ENCODE data around the gene HLCS.

The HLCS gene

DNA sequence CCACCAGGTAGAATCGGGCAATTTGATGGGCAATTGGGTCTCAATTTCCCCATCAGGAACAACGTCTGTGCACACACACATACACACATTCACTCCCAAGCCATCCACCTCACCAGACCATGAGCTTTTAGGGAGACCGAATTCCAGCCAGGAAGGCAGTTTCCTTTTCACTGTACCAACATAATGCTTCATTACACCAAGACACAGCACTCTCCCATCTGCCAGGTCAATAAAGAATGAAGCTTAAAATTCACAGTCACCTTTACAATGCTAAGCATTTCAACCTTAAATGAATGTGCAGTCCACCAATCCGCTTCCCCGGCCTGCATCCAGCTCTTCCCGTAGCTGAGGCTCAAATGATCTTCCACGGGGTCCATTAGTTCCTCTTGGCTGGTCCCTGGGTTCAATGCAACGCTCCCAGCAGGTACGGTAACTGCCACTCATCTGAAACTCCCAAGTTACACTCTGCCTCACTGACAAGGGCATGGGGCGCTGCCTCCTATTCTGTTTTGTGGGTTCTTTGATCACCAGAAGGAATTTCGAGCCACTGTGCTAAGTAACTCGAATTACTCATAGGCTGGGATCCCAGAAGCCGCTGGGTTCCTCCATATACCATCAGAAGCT lies 162.5 kb downstream of the HLCS start:
- DNase-seq = no peak

DNA sequence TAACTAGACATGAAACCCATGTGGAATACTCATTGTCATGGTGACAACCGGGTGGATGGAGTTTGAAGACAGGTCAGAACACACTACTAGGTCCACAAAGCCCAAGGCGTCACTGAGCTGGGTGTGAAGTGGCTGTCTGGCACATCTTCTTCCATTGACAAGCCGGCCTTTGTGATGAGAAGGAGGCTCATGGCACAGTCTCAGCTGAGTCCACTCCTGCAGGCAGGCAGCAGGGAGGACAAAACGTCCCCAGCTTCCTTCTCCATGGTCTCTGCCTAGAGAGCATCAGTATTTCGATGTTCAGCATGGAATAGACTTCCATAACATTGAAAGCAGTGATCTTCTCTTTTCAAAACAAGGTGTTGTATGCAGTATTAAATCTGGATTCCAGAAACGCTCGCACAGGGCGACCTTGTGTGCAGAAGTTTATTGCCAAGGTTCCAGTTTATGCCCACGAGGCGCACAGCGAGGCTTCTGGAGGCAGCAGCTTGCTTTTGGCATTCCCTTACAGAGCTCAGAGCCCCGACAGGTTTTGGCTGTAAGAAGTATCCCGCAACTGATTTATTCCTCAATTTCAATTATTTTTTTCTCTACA lies 163.3 kb downstream of the HLCS start:
- no peak for DNase-seq

DNA sequence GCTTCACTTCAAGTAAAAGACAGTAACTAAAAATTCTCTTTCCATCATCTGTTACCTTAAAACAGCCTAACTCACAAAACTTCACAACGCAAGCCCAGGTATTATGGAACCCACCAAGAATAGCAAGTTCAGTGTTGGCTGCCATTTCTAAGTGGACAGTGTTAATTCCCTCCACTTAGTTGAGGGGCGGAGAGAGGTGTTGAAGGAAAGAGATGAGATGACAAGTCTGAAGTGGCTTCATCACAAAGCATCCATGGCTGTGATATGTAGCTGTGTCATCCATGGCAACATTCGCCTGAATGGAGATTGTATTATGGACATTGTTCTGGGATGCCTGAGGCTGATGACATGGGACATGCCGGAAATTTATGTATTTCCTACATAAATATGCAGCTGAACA lies 165.7 kb downstream of the HLCS start:
- no peak for DNase-seq

DNA sequence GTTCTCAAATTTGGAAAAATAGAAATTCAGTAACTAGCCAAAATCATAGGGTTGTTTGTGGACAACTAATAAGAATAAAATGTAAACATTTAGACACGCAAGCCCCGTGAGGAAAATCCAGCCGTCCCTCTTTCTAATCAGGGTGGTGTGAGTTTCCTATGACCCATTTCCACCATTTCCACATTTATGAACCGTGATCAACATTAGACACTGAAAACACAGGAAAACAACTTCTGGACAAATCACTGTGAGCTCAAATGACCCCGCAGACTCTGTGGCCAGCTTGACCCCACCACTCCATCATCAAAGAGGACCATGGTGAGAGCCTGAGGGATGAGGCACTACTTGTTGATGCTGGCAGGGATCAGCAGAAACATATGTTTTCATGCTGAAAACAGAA lies 166.6 kb downstream of the HLCS start:
- DNase-seq = no peak

DNA sequence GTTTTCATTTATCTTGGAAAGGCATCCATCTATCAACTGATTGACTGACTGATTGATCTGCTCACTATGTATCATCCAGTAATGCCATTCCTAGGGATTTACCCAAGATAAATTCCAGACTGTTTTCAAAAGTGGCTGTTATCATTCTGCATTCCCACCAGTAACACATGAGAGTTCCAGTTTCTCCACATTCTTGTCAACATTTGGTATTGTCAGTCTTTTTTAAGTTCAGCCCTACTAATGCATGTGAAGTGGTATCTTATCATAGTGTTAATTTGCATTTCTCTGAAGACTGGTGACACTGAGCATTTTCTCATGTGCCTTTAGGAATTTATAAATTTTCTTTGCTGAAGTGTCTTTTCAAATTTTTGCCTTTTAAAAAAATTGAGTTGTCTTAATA lies 168.0 kb downstream of the HLCS start:
- DNase-seq = no peak

DNA sequence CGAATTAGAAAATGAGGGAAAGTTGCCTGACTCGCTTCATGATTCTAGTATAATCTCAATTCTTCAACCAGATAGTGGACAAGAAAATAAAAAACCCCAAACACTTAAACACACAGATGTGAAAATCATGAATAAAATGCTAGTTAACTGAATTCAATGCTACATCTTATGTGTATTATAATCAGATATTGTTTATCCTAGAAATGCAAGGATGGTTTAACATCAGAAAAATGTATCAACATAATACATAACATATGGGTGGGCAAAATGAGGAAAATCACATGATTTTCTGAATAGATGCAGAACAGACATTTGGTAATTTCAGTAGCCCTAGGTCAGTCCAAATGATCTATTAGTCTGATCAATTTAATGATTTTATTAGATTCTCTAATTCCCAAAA lies 170.4 kb downstream of the HLCS start:
- no peak for DNase-seq

DNA sequence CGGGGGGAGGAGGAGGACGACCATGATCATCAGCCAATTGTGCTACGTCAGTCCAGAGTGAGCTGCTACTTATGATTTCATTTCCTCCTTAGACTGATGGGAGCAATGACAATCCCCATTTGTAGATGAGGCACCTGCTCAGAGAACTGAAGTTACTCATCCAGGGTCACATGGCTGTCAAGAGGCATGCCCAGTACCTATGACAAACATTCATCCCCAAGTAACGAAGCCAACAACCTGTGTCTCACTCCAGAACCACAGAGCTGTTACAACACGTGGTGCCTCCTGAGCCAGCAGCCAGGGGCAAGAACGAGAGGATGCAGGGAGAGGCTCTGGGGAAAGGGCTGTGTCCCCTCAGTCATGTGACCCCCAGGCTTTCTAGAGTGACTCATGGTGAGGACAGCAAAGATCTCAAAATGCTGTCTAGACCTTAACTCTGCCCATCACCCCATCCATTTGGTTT lies 173.9 kb downstream of the HLCS start:
- no peak for DNase-seq

DNA sequence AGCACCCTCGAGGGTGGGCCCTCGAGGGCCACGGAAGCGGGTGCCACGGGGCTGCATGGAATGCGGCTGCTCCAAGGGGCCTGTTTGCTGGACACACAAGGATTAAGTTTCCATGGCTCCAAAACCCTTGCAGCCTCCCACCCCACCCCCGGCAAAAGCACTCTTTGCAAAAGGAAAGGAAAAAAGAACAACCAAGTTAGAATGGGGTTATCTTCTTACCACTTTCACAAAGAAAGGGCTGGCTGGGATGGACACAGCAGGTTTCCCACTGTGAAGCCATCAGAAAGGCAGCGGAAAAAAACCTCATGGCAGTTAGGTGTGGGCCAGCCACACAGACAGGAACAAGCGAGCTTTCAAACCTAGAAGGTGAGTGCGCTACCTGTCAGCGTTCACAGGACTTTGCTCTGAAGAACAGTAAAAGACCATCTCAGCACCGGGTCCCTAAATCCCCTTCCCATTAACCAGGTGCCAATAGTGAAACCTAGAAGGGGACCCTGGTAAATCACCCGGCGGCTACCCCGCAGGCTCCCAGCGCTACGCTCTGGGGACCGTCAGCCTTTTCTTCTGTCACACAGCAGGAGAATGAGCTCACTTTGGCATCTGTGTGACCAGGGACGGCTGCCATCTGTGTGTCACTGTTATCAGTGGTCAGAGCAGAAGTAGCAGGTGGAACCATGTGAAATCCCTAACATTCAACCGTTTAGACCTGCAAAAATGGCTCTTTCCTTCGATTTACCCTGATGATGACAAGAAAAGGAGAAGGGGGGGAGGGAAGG lies 174.6 kb downstream of the HLCS start:
- DNase-seq = peak; percentile 69

DNA sequence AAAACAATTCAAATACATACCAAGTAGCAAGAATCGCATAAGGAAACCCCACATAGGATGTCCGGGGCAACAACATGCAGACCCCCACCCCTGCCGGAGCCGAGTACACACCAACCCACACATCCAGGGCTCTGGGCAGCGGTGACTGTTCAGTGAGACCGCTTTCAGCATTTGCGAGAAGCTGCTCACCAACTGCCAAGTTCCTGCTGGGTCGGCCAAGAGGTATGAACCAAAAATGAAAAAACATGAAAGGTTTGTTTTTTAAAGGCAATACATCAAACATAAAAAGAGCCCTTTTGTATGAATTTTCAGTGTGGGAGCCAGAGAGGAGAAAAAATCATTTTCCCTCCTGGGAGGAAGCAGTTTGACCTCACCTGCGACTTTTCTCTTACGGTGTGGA lies 175.3 kb downstream of the HLCS start:
- DNase-seq = peak; percentile 48

DNA sequence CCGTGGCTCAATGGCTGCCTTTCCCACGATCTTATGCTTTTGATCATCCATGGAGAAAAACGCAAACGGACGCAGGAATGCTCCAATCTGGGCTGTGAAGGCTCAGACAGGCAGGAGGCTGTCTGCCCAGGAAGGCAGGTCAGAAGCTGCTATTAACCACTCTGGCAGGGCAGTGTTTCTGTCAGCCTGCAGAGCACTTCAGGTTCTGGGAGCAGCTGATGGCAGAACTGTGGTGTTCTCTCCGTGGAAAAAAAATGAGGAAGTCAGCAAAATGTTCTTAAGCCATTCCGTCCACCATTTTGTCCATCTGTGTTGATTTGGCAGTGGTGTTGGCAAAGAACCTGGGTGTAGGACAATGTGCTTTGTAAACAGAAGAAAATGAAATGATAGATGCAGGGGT lies 175.9 kb downstream of the HLCS start:
- peak; percentile 74 for DNase-seq

DNA sequence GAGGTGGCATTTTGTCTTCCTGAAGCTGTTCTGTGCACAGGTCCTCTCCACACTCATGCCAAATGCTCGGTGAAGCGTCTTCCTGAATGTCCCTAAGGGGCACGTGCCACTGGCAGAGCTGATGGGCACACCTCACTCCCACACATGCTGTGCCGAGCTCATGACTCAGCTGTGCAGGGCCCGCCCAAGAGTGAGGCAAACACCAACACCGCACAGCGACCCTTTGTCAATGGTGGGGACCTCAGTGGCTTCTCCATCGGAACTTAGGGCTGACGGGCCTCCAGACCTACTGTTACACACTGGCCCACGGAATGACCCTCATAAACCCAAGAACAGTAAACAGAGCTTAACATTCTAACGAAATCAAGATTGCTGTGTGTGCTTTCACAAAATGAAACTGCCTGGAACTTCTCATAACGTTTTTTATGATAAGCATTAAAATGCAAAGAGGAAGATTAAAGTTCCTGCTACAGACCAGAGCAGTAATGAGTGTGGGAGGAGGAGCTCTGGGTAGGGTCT lies 178.3 kb downstream of the HLCS start:
- DNase-seq = no peak

DNA sequence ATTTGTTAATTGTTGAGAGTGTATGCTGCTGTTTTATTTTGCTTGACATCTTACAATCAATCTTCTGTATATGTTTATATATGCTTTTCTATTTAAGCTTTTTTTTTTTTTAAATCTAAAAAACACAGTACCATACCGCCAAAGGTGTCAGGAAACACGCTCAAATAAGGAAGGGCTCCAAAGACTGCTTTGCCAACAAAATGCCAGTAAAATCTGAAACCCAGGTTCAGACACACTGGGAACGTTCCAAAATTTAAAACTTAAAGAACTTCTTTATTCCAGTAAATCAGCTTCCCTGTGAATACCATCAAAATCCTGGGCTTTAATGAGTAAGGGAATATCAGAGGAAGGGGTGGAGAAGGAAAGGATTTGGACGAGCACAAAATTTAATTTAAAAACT lies 180.3 kb downstream of the HLCS start:
- DNase-seq = no peak

DNA sequence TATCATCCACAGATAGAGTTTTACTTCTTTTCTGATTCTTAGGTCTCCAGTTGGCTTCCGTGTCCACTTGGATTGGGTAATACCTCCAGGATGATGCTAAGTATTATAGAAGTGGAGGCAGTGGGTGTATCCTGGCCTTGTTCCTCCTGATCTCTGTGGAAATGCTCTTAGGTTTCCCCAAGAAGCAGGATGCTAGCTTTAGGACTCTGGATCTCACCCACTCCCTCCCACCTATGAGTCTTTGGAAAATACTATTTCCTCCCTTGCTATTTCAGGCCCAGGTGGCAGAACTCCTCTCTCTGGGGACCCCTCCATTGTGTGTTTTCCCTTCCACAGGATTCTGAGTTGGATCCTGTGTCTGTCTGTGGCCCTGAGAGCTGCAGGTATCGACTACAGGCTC lies 180.9 kb downstream of the HLCS start:
- DNase-seq = no peak

DNA sequence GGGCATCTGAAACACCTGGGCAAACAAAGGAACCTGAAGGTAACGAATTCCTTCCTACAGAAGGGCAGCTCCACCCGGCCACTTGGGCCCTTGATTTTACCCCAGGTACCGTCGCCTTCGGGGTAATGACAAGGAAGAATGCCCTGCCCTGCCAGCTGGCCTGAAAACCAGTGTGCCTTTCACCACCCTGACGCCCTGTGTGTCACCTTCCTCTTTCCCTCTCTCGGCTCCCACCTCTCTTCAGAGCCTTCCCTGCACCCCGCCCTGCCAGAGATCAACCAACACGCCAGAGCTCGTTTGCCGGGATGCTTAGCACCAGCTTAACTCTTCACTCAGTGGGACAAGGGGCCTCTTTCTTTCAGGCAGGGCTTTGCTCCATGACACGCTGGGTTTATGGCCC lies 181.5 kb downstream of the HLCS start:
- no peak for DNase-seq

DNA sequence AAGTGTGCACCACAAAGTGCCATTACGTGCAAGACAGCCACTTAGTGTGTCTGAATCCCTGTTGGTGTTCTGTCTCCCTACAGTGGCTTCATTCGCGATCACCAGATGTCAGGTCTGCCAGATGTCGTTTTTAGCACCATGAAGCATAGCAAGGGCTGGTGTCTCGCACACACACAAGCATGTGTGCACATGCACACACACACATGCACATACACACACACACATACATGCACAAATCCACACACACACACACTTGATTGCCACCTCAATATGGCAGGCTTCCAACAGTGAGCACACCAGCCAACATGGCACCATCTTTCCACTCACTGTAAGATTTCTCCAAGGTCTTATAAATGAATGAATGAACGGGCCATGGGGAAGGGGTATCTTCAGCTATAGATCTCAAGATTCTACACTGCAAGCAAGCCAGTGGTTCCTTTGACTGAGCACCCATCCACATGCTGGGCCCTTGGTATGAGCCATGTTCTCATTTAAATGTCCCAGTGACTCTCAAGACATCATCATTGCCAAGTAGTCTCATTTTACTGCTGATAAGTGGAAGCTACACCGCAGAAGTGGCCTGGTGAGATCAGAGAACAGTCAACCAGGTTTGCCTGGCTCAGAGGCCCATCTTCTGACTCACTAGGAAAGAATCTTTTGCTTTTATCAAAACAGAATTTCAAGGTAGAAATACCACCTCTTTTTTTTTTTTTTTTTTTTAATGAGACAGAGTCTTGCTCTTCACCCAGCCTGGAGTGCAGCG lies 182.7 kb downstream of the HLCS start:
- DNase-seq = no peak

DNA sequence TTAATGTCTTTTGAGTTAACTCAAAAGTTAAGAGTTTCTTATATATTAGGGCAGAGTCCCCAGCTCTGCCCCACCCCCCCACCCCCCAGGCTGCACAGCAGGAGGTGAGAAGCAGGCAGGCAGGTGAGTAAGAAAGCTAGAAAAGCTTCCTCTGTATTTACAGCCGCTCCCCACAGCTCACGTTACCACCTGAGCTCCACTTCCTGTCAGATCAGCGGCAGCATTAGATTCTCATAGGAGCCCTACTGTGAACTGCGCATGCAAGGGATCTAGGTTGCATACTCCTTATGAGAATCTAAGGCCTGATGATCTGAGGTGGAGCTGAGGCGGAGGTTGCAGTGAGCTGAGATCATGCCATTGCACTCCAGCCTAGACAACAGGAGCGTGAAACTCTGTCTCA lies 185.6 kb downstream of the HLCS start:
- DNase-seq = no peak

DNA sequence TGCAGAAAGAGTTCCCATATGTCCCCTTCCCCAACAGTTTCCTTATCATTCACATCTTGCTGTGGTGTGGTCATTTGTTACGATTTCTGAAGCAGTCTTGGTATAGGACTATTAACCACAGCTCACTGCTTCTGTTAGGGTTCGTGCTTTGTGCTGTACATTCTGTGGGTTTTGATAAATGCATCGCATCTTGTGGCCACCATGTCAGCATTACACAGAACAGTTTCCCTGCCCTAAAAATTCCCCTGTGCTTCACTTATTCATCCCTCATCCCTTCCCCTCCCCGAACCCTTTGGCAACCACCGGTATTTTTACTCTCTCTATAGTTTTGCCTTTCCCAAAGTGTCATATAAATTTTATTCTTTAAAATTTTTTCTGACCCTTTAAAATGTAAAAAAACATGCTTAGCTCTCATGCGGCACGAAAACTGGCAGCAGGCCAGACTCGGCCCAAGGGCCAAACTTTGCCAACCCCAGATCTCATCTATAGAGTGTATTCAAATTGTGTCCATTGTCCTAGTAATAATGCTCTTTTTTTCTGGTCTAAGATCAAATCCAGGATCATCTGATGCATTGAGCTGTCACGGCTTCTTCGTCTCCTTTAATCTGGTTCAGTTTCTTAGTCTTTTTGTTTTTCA lies 189.4 kb downstream of the HLCS start:
- DNase-seq = no peak

DNA sequence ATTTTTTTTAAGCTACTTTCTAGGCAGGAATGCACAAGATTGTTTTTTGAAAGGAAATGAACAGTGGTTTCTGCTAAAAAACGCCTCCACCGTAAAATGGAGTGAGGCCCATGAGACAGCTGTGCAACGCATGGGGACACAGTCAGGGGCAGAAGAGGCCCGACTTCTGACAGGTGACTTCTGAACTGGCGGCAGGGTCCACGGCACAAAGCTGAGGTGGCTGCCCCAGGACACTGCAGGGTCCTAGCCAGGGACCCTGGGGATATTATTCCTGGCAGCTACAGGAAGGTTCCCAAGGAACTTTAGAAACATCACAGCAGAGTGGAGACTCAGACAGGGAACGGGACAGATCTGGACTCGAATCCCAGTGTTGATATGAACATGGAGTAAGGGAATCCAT lies 192.5 kb downstream of the HLCS start:
- DNase-seq = no peak

DNA sequence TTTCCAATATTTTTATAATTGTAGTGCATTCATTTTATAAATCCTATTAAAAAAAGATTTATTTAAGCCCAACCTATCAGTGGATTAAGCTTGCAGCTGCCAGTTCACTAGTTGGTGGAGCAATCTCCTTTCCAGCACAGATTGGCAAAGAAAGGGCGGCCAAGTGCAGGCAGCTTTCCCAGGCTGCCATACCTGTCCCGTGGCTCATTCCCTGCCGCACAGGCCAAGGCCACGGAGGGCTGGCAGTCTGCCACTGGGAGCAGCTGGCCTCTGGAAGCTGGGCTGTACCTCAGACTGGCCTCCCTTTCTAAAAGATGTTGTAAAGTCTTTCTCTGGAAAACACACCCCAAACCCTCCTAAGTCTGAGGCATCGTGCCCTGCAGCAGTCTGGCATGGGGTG lies 193.4 kb downstream of the HLCS start:
- DNase-seq = no peak

DNA sequence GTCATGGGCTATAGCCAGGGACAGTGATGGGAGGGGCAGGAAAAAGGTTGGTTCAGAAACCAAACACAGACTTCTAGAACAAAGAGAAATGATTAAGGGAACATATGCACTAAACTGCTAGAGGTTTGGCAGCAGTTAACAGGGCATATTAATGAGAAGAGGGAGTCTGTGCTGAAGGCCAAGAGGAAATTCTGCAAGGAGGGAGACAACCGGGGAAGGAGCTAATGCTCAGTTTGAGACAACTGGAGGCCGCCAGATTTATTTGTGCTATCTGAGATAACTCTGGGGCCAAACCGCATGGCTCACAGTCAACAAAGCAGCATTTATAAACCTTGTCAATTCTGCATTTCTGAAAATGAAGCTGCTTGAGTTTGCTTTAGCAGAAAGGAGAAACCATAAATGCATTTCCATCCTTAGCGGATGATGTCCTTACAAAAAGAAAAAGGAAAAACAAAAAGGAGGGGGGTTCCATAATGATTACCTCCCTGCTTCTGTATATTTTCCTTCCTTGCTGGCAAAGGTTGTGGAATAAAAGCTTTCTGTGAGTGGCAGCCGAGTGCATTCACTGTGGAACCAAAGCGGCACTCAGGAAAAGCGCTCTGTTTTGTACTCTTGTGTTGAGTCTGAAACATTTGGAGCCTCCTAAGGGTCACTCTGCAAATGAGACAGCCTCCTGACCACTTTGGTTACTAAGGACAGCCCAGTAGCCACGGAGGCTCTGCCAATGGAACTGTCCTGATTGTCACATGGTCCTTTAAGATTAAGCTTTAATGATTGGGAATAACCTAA lies 197.2 kb downstream of the HLCS start:
- peak; percentile 39 for DNase-seq

DNA sequence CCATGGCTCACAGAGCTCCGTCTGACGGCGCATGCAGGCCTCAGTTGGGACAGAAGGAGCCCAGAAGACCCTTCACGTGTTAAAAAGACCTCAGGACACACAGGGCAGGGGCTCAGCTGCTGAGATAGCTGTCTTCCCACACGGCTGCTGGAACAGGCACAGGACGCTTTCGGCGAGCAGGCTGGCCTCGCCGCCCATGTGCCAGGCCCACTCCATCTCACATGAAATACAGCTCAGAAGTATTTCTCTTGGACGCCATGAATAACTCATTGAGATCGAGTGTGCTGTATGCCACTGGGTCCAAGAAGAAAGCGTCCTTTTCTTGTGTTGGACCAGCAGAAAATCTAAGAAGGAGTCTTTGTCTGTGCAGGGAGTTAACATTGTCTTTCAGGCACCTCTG lies 198.0 kb downstream of the HLCS start:
- DNase-seq = no peak

DNA sequence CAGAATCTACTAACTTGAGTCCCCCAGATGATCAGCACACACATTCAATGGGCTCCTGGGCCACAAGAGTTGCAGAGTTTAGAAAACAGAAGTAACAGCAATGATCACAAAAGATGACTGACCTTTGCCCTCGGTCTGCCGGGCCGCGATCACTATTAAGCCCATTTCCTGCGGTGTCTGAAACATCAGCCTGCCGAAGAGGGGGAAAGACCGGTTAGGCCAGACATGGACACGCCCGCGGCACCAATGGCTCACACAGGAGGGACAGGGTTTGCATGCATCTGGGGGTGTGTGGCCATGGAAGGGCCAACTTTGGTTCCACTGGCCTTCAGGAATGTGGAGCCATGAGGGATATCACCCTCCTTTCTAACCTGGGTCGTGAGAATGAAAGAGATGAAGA lies 199.4 kb downstream of the HLCS start:
- DNase-seq = no peak
